ENCODE measurements around the gene CUZD1. TPM values are rescaled to one million over a fixed set of nuclear protein-coding genes. Genes with fewer than 3 reads are reported as not detected.
A peak's percentile ranks its signal among the peaks of the same experiment; 100 is the strongest.

CUZD1 gene
- polyA plus RNA-seq, 4 donors = 0.67 to 3.2 (median 1.5) TPM

DNA sequence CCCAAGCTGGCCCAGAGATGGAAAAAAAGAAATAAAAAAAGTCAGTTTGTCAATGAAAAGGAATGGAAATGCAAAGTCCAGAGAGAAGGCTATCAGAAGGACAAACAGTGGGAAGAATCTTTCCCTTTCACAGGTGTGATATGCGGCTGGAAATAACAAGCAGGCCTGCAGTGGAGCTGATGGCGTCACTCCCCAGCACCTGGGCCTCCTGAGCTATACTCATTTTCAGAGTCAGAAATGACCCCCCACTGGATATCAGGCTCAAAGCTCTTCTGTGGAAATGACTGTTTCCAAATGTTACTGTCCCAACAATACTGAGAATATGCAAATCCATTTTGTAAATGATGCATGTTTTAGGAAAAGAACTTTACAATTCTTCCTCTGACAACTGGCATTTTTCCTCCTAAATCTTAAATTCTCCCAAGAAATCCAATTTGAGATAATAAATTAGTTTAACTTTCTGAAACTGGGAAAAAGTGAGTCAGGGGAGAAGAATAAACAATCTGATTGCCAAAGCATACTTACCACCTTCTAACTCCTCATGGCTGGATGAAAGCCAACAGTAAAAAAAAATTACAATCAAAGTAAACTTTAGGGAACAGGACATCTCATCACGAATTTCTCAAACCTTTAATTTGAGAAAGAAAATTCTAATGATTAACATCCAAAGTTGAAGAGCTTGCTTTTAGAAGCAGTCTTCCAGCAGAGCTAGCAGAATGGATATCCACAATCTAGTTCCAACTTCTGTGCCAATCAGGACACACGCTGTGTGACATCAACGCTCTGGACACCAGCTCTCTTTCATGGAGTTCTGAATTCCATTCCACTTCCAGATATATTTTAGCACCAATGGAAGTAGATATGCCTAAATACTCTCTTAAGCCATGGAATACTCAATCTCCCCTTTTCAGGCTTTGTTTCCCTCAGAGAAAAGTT lies 5.3 kb upstream of the CUZD1 start:
- FAIRE-seq (no peak), DNase-seq (no peak)
- H3K36me3 ChIP-seq (ENCODE audit: control insufficient read depth in 3 of 3, insufficient read depth in 2 of 3, low read depth in 1 of 3, low read length in 3 of 3) = peaks cover 0 to 3% (median 3%) of the 10 kb centered on the region in 3 donors
- no peak overlapping the region for H3K4me3 ChIP-seq (ENCODE audit: low read depth in 1 of 3, low read length in 3 of 3)
- no peaks in the 10 kb centered on the region for H3K27me3 ChIP-seq (ENCODE audit: control insufficient read depth in 3 of 3, insufficient read depth in 3 of 3, low read length in 3 of 3)
- no peak overlapping the region for H3K27ac ChIP-seq (ENCODE audit: low read depth in 1 of 3, low read length in 2 of 3)
- H3K4me1 ChIP-seq (ENCODE audit: control insufficient read depth in 3 of 3, insufficient read depth in 2 of 3, low read depth in 1 of 3, low read length in 2 of 3) = no peaks in the 10 kb centered on the region
- H3K9me3 ChIP-seq (ENCODE audit: control insufficient read depth in 2 of 2, insufficient read depth in 1 of 2, low read depth in 1 of 2, low read length in 1 of 2) = peaks cover 0 to 9% of the 10 kb centered on the region in 2 donors
- WGBS, 3 donors = 79 to 91% (median 80%) methylated on average over 5 of the region's 5 CpGs

- Histone ChIP-seq H3K27me3 (ENCODE audit: control insufficient read depth in 3 of 3, insufficient read depth in 3 of 3, low read length in 3 of 3) (no peaks in the 10 kb centered on the region), H3K4me1 (ENCODE audit: control insufficient read depth in 3 of 3, insufficient read depth in 2 of 3, low read depth in 1 of 3, low read length in 2 of 3) (no peaks in the 10 kb centered on the region), H3K27ac (ENCODE audit: low read depth in 1 of 3, low read length in 2 of 3) (no peak overlapping the region), H3K36me3 (ENCODE audit: control insufficient read depth in 3 of 3, insufficient read depth in 2 of 3, low read depth in 1 of 3, low read length in 3 of 3) (peaks cover 0 to 3% (median 3%) of the 10 kb centered on the region in 3 donors), H3K4me3 (ENCODE audit: low read depth in 1 of 3, low read length in 3 of 3) (no peak overlapping the region), H3K9me3 (ENCODE audit: control insufficient read depth in 2 of 2, insufficient read depth in 1 of 2, low read depth in 1 of 2, low read length in 1 of 2) (peaks cover 0 to 9% of the 10 kb centered on the region in 2 donors)
- FAIRE-seq = no peak
- no peak for DNase-seq
- WGBS, 3 donors = 82 to 90% (median 86%) methylated on average over 12 of the region's 12 CpGs
These were observed 4.4 kb upstream of the CUZD1 start for GRCh38 chr10:122849900-122850605.

DNA sequence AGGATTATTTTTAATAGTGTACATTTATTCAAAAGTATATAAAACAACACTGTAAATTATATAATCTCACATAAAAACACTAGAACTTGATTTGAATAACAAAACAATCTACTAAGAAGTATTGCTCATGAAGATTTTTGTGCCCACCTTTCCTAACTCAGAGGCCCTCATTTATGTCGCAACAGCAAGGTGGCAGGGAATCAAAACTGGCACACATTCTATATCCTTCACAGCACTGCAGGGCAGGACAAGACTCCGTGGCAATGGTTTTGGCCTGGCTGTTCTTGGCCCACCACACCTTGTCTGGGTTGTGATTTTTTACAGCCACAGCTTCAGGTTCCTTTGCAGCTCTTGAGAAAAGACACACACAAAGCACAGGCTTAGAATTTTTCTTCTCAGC lies 3.4 kb upstream of the CUZD1 start:
- 83 to 95% (median 94%) methylated on average over 2 of the region's 2 CpGs for WGBS, 3 donors

GRCh38 chr10:122847782-122848604 lies 2.3 kb upstream of the CUZD1 start:
- DNase-seq (no peak), FAIRE-seq (no peak)
- H3K4me3 ChIP-seq (ENCODE audit: low read depth in 1 of 3, low read length in 3 of 3) = no peak overlapping the region
- 81 to 93% (median 85%) methylated on average over 12 of the region's 12 CpGs for WGBS, 3 donors
- H3K27me3 ChIP-seq (ENCODE audit: control insufficient read depth in 3 of 3, insufficient read depth in 3 of 3, low read length in 3 of 3) = no peaks in the 10 kb centered on the region
- peak overlapping the region in 1 of 3 donors; percentile 19 for H3K27ac ChIP-seq (ENCODE audit: low read depth in 1 of 3, low read length in 2 of 3)
- H3K9me3 ChIP-seq (ENCODE audit: control insufficient read depth in 2 of 2, insufficient read depth in 1 of 2, low read depth in 1 of 2, low read length in 1 of 2) = peaks cover 0 to 9% of the 10 kb centered on the region in 2 donors
- no peaks in the 10 kb centered on the region for H3K4me1 ChIP-seq (ENCODE audit: control insufficient read depth in 3 of 3, insufficient read depth in 2 of 3, low read depth in 1 of 3, low read length in 2 of 3)
- peaks cover 0 to 3% (median 3%) of the 10 kb centered on the region in 3 donors for H3K36me3 ChIP-seq (ENCODE audit: control insufficient read depth in 3 of 3, insufficient read depth in 2 of 3, low read depth in 1 of 3, low read length in 3 of 3)

More for the DNA sequence above, 3.4 kb upstream of the CUZD1 start:
- Histone ChIP-seq H3K4me3 (ENCODE audit: low read depth in 1 of 3, low read length in 3 of 3) (no peak overlapping the region), H3K4me1 (ENCODE audit: control insufficient read depth in 3 of 3, insufficient read depth in 2 of 3, low read depth in 1 of 3, low read length in 2 of 3) (no peaks in the 10 kb centered on the region), H3K27me3 (ENCODE audit: control insufficient read depth in 3 of 3, insufficient read depth in 3 of 3, low read length in 3 of 3) (no peaks in the 10 kb centered on the region), H3K27ac (ENCODE audit: low read depth in 1 of 3, low read length in 2 of 3) (no peak overlapping the region), H3K36me3 (ENCODE audit: control insufficient read depth in 3 of 3, insufficient read depth in 2 of 3, low read depth in 1 of 3, low read length in 3 of 3) (peaks cover 0 to 3% (median 3%) of the 10 kb centered on the region in 3 donors), H3K9me3 (ENCODE audit: control insufficient read depth in 2 of 2, insufficient read depth in 1 of 2, low read depth in 1 of 2, low read length in 1 of 2) (peaks cover 0 to 9% of the 10 kb centered on the region in 2 donors)
- no peak for DNase-seq
- FAIRE-seq = no peak

- 95 to 96% (median 96%) methylated on average over 4 of the region's 4 CpGs for WGBS, 3 donors
- Histone ChIP-seq H3K9me3 (ENCODE audit: control insufficient read depth in 2 of 2, insufficient read depth in 1 of 2, low read depth in 1 of 2, low read length in 1 of 2) (no peaks in the 10 kb centered on the region), H3K4me3 (ENCODE audit: low read depth in 1 of 3, low read length in 3 of 3) (no peak overlapping the region), H3K27me3 (ENCODE audit: control insufficient read depth in 3 of 3, insufficient read depth in 3 of 3, low read length in 3 of 3) (no peaks in the 10 kb centered on the region), H3K27ac (ENCODE audit: low read depth in 1 of 3, low read length in 2 of 3) (no peak overlapping the region), H3K36me3 (ENCODE audit: control insufficient read depth in 3 of 3, insufficient read depth in 2 of 3, low read depth in 1 of 3, low read length in 3 of 3) (no peaks in the 10 kb centered on the region), H3K4me1 (ENCODE audit: control insufficient read depth in 3 of 3, insufficient read depth in 2 of 3, low read depth in 1 of 3, low read length in 2 of 3) (no peaks in the 10 kb centered on the region)
- DNase-seq (no peak), FAIRE-seq (no peak)
These were observed 1.5 kb downstream of the CUZD1 start for GRCh38 chr10:122844146-122844545.

GRCh38 chr10:122841569-122841968 lies 4.1 kb downstream of the CUZD1 start:
- H3K4me3 ChIP-seq (ENCODE audit: low read depth in 1 of 3, low read length in 3 of 3) = no peak overlapping the region
- no peak for DNase-seq
- FAIRE-seq = no peak
- no peak overlapping the region for H3K27ac ChIP-seq (ENCODE audit: low read depth in 1 of 3, low read length in 2 of 3)
- no peaks in the 10 kb centered on the region for H3K27me3 ChIP-seq (ENCODE audit: control insufficient read depth in 3 of 3, insufficient read depth in 3 of 3, low read length in 3 of 3)
- no peaks in the 10 kb centered on the region for H3K36me3 ChIP-seq (ENCODE audit: control insufficient read depth in 3 of 3, insufficient read depth in 2 of 3, low read depth in 1 of 3, low read length in 3 of 3)
- H3K4me1 ChIP-seq (ENCODE audit: control insufficient read depth in 3 of 3, insufficient read depth in 2 of 3, low read depth in 1 of 3, low read length in 2 of 3) = no peaks in the 10 kb centered on the region
- no peaks in the 10 kb centered on the region for H3K9me3 ChIP-seq (ENCODE audit: control insufficient read depth in 2 of 2, insufficient read depth in 1 of 2, low read depth in 1 of 2, low read length in 1 of 2)

- Histone ChIP-seq H3K27me3 (ENCODE audit: control insufficient read depth in 3 of 3, insufficient read depth in 3 of 3, low read length in 3 of 3) (no peaks in the 10 kb centered on the region), H3K4me1 (ENCODE audit: control insufficient read depth in 3 of 3, insufficient read depth in 2 of 3, low read depth in 1 of 3, low read length in 2 of 3) (no peaks in the 10 kb centered on the region), H3K4me3 (ENCODE audit: low read depth in 1 of 3, low read length in 3 of 3) (no peak overlapping the region), H3K36me3 (ENCODE audit: control insufficient read depth in 3 of 3, insufficient read depth in 2 of 3, low read depth in 1 of 3, low read length in 3 of 3) (no peaks in the 10 kb centered on the region), H3K9me3 (ENCODE audit: control insufficient read depth in 2 of 2, insufficient read depth in 1 of 2, low read depth in 1 of 2, low read length in 1 of 2) (no peaks in the 10 kb centered on the region), H3K27ac (ENCODE audit: low read depth in 1 of 3, low read length in 2 of 3) (no peak overlapping the region)
- DNase-seq (no peak), FAIRE-seq (no peak)
These were observed 6.2 kb downstream of the CUZD1 start for GRCh38 chr10:122839505-122839904.

GRCh38 chr10:122838880-122839279 lies 6.8 kb downstream of the CUZD1 start:
- H3K36me3 ChIP-seq (ENCODE audit: control insufficient read depth in 3 of 3, insufficient read depth in 2 of 3, low read depth in 1 of 3, low read length in 3 of 3) = no peaks in the 10 kb centered on the region
- FAIRE-seq (no peak), DNase-seq (no peak)
- no peak overlapping the region for H3K27ac ChIP-seq (ENCODE audit: low read depth in 1 of 3, low read length in 2 of 3)
- no peaks in the 10 kb centered on the region for H3K27me3 ChIP-seq (ENCODE audit: control insufficient read depth in 3 of 3, insufficient read depth in 3 of 3, low read length in 3 of 3)
- no peak overlapping the region for H3K4me3 ChIP-seq (ENCODE audit: low read depth in 1 of 3, low read length in 3 of 3)
- no peaks in the 10 kb centered on the region for H3K9me3 ChIP-seq (ENCODE audit: control insufficient read depth in 2 of 2, insufficient read depth in 1 of 2, low read depth in 1 of 2, low read length in 1 of 2)
- no peaks in the 10 kb centered on the region for H3K4me1 ChIP-seq (ENCODE audit: control insufficient read depth in 3 of 3, insufficient read depth in 2 of 3, low read depth in 1 of 3, low read length in 2 of 3)
- WGBS, 3 donors = 82 to 83% (median 83%) methylated on average over 4 of the region's 4 CpGs
